Skeletal muscle satellite cell (primary cell): ENCODE measurements around the gene ECEL1.
A peak's percentile ranks its signal among the peaks of the same experiment; 100 is the strongest.

Experiments used
- H3K27me3 ChIP-seq: 2 replicates; pipeline ENCODE4 v1.7.0; 2013; ENCODE audit warnings: low read length; ENCODE audit not compliant: control insufficient read depth, insufficient read depth
- H3K36me3 ChIP-seq: 2 replicates; pipeline ENCODE4 v1.7.0; 2013; ENCODE audit warnings: mild to moderate bottlenecking, control low read depth, low read length; ENCODE audit not compliant: insufficient read depth
- H3K4me1 ChIP-seq: 2 replicates; pipeline ENCODE4 v1.7.0; 2013; ENCODE audit warnings: low read length; ENCODE audit not compliant: control insufficient read depth, insufficient read depth
- H3K4me2 ChIP-seq: 2 replicates; pipeline ENCODE4 v1.7.0; 2013; ENCODE audit warnings: mild to moderate bottlenecking, low read length
- H3K4me3 ChIP-seq: 2 replicates; pipeline ENCODE4 v1.7.0; 2013; ENCODE audit warnings: low read length
- H3K9ac ChIP-seq: 2 replicates; pipeline ENCODE4 v1.7.0; 2013; ENCODE audit warnings: mild to moderate bottlenecking, low read depth, low read length, moderate library complexity
- H3K9me3 ChIP-seq: replicated peaks from 2 replicates; pipeline ENCODE4 v1.7.0; 2013; ENCODE audit warnings: mild to moderate bottlenecking, control low read depth, low read length

The ECEL1 gene

DNA sequence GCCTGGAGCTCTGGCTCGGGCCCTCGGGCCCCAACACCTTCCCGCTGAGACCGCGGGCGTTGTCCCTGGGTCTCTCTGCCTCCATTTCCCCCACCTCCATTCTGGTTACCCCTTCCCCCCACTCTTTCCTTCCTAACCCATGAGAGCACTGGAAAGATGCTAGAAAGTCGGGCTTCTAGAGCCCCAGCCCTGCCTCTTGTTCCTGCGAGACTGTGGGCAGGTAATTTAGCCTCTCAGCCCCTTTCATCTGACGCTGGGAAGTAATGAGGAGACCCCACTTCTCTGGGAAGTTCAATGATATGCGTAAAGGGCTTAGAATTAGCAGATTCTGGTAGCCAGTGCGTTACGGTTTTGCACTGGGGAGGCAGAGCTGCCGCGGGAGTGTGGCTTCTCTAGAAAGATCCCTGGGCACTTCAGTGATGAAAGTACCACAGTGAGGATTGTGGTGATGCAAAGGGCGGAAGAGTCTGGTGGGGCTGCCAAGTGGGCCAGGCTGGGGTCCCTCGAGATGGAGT is 16.2 kb upstream of the ECEL1 start:
- Histone ChIP-seq H3K36me3 (no peaks in the 10 kb centered on the region), H3K4me2 (peak overlapping the region; percentile 61), H3K9ac (no peak overlapping the region), H3K27me3 (peaks cover 66% of the 10 kb centered on the region), H3K4me3 (no peak overlapping the region), H3K9me3 (no peaks in the 10 kb centered on the region), H3K4me1 (no peaks in the 10 kb centered on the region)

DNA sequence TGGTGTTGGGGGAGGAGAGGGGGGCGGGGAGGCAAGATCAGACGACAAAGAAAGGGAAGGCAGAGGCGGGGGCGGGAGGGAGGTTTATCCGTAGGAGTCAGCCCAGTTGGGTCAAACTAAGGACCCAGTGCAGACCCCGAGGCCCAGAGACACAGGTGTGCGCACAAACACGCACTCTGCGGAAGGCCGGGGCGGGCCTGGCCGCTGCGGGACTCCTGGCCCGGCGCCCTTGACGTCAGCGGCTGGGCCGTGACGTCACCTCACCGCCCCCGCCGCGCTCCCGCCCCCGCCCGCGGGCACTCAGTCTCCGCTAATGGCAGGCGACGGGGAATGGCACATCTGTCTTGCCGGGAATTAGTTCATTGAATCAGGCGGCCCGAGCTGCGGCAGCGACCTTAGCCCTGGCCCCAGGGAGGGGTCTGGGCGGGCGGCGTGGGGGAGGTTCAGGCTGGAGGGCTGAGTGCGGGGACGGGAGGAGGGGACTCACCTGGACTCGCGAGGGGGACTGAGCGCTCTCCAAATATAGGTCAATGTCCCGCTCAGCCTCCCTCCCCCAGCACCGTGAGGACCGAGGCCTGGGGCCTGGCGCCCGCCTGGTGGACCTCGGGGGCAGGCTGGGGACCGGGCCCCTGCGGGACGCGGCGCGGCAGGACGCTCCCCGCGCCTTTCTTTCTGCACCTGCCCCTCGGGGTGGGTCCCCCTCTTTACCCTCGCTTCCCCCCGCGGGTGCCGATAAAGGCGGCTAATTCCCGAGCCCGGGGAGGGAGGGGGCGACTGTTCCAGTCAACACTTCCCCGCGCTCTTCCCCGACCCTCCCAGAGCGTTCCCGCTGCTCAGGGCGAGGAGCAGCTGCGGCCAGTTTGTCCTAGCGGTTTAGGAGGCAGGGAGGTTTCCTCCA is 15.5 kb upstream of the ECEL1 start:
- H3K4me3 ChIP-seq, result no peak overlapping the region
- no peaks in the 10 kb centered on the region for H3K4me1 ChIP-seq
- peaks cover 67% of the 10 kb centered on the region for H3K27me3 ChIP-seq
- no peaks in the 10 kb centered on the region for H3K36me3 ChIP-seq
- H3K9me3 ChIP-seq, result no peaks in the 10 kb centered on the region
- no peak overlapping the region for H3K9ac ChIP-seq
- peak overlapping the region; percentile 61 for H3K4me2 ChIP-seq

GRCh38 chr2:232502511-232502910 is 14.9 kb upstream of the ECEL1 start:
- Histone ChIP-seq H3K36me3 (no peaks in the 10 kb centered on the region), H3K9ac (no peak overlapping the region), H3K4me3 (no peak overlapping the region), H3K27me3 (peaks cover 67% of the 10 kb centered on the region), H3K4me2 (no peak overlapping the region), H3K4me1 (no peaks in the 10 kb centered on the region), H3K9me3 (no peaks in the 10 kb centered on the region)

GRCh38 chr2:232501794-232502390 is 14.3 kb upstream of the ECEL1 start:
- Histone ChIP-seq H3K36me3 (no peaks in the 10 kb centered on the region), H3K4me1 (no peaks in the 10 kb centered on the region), H3K27me3 (peaks cover 62% of the 10 kb centered on the region)

DNA sequence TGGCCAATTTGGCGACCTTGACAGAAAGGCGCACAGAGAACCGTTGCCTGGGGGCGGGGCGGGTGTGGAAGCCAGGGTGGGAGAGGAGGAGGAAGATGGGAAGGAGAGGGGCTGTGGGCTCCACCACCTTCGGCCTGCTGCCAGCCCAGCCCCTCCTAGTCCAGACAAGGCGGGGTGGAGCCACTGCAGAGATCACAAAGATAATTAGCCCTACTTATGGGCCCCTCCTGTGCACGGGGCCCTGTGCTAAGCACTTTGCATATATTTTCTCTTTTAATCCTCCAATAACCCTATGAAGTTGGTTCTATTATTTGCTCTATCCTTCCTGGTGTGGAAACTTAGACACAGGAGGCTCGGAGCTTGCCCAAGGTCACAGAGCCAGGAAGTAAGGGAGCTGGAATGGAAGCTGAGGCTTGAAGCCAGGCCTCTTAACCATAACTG is 13.7 kb upstream of the ECEL1 start:
- Histone ChIP-seq H3K9me3 (no peaks in the 10 kb centered on the region), H3K4me3 (no peak overlapping the region), H3K9ac (no peak overlapping the region), H3K36me3 (no peaks in the 10 kb centered on the region), H3K4me2 (no peak overlapping the region), H3K27me3 (peaks cover 57% of the 10 kb centered on the region), H3K4me1 (no peaks in the 10 kb centered on the region)

More at GRCh38 chr2:232501794-232502390, 14.3 kb upstream of the ECEL1 start:
- no peak overlapping the region for H3K4me3 ChIP-seq
- no peak overlapping the region for H3K9ac ChIP-seq
- H3K9me3 ChIP-seq, result no peaks in the 10 kb centered on the region
- no peak overlapping the region for H3K4me2 ChIP-seq

GRCh38 chr2:232498452-232498851 is 10.8 kb upstream of the ECEL1 start:
- Histone ChIP-seq H3K27me3 (peaks cover 37% of the 10 kb centered on the region), H3K9me3 (no peaks in the 10 kb centered on the region), H3K4me1 (no peaks in the 10 kb centered on the region), H3K4me2 (no peak overlapping the region), H3K36me3 (no peaks in the 10 kb centered on the region), H3K9ac (no peak overlapping the region), H3K4me3 (no peak overlapping the region)

GRCh38 chr2:232497348-232497747 is 9.7 kb upstream of the ECEL1 start:
- no peak overlapping the region for H3K4me2 ChIP-seq
- H3K27me3 ChIP-seq, result peaks cover 35% of the 10 kb centered on the region
- no peaks in the 10 kb centered on the region for H3K4me1 ChIP-seq
- no peak overlapping the region for H3K4me3 ChIP-seq
- no peak overlapping the region for H3K9ac ChIP-seq
- H3K9me3 ChIP-seq, result no peaks in the 10 kb centered on the region
- no peaks in the 10 kb centered on the region for H3K36me3 ChIP-seq

- Histone ChIP-seq H3K9ac (no peak overlapping the region), H3K4me2 (no peak overlapping the region)
Observed at GRCh38 chr2:232496501-232497270, 9.1 kb upstream of the ECEL1 start.

GRCh38 chr2:232495292-232495691 is 7.7 kb upstream of the ECEL1 start:
- H3K4me1 ChIP-seq, result no peaks in the 10 kb centered on the region
- H3K36me3 ChIP-seq, result no peaks in the 10 kb centered on the region
- no peak overlapping the region for H3K4me2 ChIP-seq
- no peaks in the 10 kb centered on the region for H3K9me3 ChIP-seq
- no peak overlapping the region for H3K9ac ChIP-seq
- H3K27me3 ChIP-seq, result peaks cover 29% of the 10 kb centered on the region
- no peak overlapping the region for H3K4me3 ChIP-seq

More at GRCh38 chr2:232496501-232497270, 9.1 kb upstream of the ECEL1 start:
- Histone ChIP-seq H3K9me3 (no peaks in the 10 kb centered on the region), H3K36me3 (no peaks in the 10 kb centered on the region), H3K4me3 (no peak overlapping the region), H3K27me3 (peaks cover 35% of the 10 kb centered on the region), H3K4me1 (no peaks in the 10 kb centered on the region)

GRCh38 chr2:232494542-232494941 is 6.9 kb upstream of the ECEL1 start:
- H3K27me3 ChIP-seq, result peaks cover 33% of the 10 kb centered on the region
- no peaks in the 10 kb centered on the region for H3K36me3 ChIP-seq
- no peak overlapping the region for H3K4me2 ChIP-seq
- no peak overlapping the region for H3K9ac ChIP-seq
- H3K4me3 ChIP-seq, result no peak overlapping the region
- H3K9me3 ChIP-seq, result no peaks in the 10 kb centered on the region
- no peaks in the 10 kb centered on the region for H3K4me1 ChIP-seq
